Measurements from ENCODE around the gene FLT4. TPM values are rescaled to one million over a fixed set of nuclear protein-coding genes. Genes with fewer than 3 reads are reported as not detected.

The FLT4 gene
- polyA plus RNA-seq, 3 donors, result not detected

GRCh38 chr5:180602481-180603075 lies 46.8 kb downstream of the FLT4 start:
- WGBS (ENCODE audit: insufficient coverage), result 94% methylated on average over 13 of the region's 15 CpGs
- H3K27ac Mint-ChIP-seq, result no peak overlapping the region

More at GRCh38 chr5:180602481-180603075, 46.8 kb downstream of the FLT4 start:
- H3K4me2 ChIP-seq (replicated peaks; ENCODE audit: extremely low read depth, low read length, poor library complexity, severe bottlenecking), result no peak overlapping the region
- Mint-ChIP-seq H3K36me3 (no peaks in the 10 kb centered on the region), H3K4me3 (no peak overlapping the region), H3K27me3 (ENCODE audit: low read depth in 3 of 3) (peaks cover 1 to 4% (median 3%) of the 10 kb centered on the region in 3 donors), H3K4me1 (no peaks in the 10 kb centered on the region), H3K9me3 (peaks cover 0 to 2% (median 0%) of the 10 kb centered on the region in 7 donors)
- H3K9me3 ChIP-seq (replicated peaks in 1 of 2; ENCODE audit: control insufficient read depth in 1 of 2, insufficient read depth in 1 of 2, low read length in 2 of 2), result no peaks in the 10 kb centered on the region
- intact Hi-C loops (cut with micrococcal nuclease), result no loop called here
- no peak overlapping the region for H3K4me3 ChIP-seq (replicated peaks in 1 of 3; ENCODE audit: low read depth in 2 of 3, low read length in 3 of 3)
- no peaks in the 10 kb centered on the region for H3K36me3 ChIP-seq (replicated peaks in 1 of 2; ENCODE audit: control insufficient read depth in 1 of 2, insufficient read depth in 2 of 2, low read length in 2 of 2)
- H2AFZ ChIP-seq (ENCODE audit: insufficient read depth, low read depth, low read length, poor library complexity, severe bottlenecking), result no peak overlapping the region
- no peak overlapping the region for H3K9ac ChIP-seq (ENCODE audit: insufficient read depth, low read length, poor library complexity, severe bottlenecking)
- no peak for TF ChIP-seq CTCF (IDR thresholded peaks at IDR 0.05)
- H3K27me3 ChIP-seq (ENCODE audit: control insufficient read depth in 2 of 2, insufficient read depth in 2 of 2, low read length in 2 of 2), result no peaks in the 10 kb centered on the region
- DNase-seq, result no peak
- H4K20me1 ChIP-seq (ENCODE audit: insufficient read depth, low read length), result no peaks in the 10 kb centered on the region
- H3K79me2 ChIP-seq (ENCODE audit: insufficient read depth, low read length), result no peaks in the 10 kb centered on the region
- H3K27ac ChIP-seq (ENCODE audit: low read depth in 1 of 2, low read length in 2 of 2), result no peak overlapping the region
- no peaks in the 10 kb centered on the region for H3K4me1 ChIP-seq (ENCODE audit: control insufficient read depth in 1 of 2, insufficient read depth in 2 of 2, low read length in 2 of 2)

Measured in CD14-positive monocyte (primary cell).